Fibroblast of peridontal ligament (primary cell): Measurements from ENCODE around the gene DFFA.
A peak's percentile ranks its signal among the peaks of the same experiment; 100 is the strongest.
"Not testable (repeated sequence)": the region's sequence is repeated elsewhere in the genome, so short reads cannot be mapped to it uniquely, and the experiment has no call there.

Source experiments
- DNase-seq: peaks from one replicate; pipeline ENCODE4 v3.0.0-alpha.2; 2010; ENCODE audit errors: extremely low read depth

The DFFA gene

DNA sequence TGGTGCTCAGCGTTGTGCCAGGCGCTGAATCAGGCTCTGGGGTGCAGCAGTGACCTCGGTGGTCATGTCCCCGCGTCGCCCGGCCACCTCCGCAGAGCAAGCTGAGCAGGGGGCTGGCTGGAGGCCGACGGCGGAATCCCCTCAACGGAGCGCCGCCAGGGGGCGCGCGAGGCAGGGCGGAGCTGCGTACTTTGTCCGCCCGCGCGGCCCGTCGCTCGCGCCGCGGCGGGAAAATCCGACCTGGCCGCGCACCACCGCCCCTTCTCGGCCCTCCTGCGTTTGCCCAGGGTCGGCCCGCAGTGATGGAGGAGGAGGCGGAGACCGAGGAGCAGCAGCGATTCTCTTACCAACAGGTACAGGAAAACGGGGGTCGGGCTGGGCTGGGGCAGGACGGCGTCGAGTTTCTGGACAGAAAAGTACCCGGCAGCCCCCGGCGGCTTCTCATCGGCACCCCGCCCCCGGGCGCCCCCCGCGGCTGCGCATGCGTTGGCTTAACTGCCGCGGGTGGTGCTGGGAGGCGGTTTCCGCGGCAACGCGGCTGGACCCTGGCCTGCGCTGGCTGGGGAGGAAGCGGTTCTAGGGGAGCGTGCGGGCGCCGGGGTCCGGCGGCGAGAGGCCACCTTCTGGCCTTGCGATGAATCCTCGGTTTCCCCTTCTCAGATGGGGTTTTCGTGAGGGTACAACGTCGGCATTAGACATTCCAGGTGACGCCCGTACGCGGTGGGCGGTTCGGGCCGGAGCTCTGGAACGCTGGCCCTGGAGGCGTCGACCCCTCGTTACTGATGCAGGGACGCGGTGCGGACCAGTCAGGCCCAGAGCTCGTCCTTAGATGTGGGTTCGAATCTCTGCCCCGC is 41.9 kb downstream of the DFFA start, which contains the start of gene CENPS:
CENPS (plus strand) TSS at position 218 of the 854 bp plus-strand sequence; CDS start at position 303, 85 bp downstream.
- DNase-seq: peak; percentile 79

DNA sequence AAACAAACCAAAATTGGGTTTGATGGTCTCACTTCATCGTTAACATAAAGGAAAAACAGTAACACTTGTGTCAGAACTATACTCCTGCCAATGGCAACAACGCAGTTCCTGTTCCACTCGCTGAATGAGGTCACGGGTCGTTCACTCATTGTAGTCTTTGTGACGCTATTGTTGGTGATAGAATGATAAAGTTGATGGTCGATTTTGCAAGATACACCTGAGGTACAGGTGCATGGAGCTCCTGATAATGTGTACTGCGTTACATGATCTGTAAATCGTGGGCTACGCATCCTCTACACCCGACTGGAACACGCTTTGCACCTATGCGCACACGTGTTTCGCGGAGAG is 42.5 kb downstream of the DFFA start:
- DNase-seq: no peak

DNA sequence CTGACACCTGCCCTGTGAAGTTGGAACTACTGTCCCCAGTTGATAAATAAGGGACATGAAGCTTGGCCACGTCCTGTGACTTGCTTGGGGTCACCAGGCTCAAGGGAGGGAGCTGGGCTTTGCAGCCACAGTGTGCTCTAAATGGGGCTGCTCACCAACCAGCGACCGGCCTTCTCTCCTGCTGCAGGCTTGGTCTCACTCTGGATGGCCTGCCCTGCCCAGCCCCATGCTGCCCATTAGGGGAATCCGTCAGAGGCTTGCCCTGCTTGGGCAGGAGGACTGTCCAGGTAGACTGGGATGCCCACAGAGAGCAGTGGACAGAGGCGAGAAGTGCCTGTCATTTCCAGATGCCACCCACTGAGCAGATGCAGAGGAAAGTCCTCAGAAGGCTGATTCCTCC is 43.3 kb downstream of the DFFA start:
- no peak for DNase-seq

DNA sequence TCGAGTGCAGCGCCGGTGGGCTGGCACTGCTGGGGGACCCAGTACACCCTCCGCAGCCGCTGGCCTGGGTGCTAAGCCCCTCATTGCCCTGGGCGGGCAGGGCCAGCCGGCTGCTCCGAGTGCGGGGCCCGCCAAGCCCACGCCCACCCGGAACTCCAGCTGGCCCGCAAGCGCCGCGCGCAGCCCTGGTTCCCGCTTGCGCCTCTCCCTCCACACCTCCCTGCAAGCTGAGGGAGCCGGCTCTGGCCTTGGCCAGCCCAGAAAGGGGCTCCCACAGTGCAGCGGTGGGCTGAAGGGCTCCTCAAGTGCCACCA is 45.8 kb downstream of the DFFA start:
- not testable (repeated sequence) for DNase-seq

DNA sequence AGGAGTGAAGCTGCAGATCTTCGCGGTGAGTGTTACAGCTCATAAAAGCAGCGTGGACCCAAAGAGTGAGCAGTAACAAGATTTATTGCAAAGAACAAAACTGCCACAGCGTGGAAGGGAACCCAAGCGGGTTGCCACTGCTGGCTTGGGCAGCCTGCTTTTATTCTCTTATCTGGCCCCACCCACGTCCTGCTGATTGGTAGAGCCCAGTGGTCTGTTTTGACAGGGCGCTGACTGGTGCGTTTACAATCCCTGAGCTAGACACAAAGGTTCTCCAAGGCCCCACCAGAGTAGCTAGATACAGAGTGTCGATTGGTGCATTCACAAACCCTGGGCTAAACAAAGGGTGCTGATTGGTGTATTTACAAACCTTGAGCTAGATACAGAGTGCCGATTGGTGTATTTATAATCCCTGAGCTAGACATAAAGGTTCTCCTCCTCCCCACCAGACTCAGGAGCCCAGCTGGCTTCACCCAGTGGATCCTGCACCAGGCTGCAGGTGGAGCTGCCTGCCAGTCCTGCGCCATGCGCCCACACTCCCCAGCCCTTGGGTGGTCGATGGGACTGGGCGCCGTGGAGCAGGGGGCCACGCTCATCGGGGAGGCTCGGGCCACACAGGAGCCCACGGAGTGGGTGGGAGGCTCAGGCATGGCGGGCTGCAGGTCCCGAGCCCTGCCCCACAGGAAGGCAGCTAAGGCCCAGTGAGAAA is 46.3 kb downstream of the DFFA start:
- not testable (repeated sequence) for DNase-seq

DNA sequence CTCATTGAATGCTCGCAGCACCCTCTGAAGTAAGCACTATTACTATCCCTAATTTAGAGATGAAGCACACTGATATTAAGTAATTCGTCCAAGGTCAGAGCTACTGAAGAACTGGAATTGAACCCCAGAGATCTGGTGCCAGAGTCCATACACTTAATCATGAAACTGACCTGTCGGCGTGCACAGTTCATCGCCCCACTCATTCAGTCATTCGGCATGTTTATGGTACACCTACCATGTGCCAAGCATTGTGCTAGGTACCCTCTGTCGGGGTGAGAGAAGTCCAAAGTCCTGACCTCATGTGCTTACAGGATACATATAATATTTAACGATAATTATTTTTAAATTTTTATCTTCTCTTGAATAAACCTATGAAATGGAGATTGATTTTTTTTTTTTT is 47.7 kb downstream of the DFFA start:
- no peak for DNase-seq

DNA sequence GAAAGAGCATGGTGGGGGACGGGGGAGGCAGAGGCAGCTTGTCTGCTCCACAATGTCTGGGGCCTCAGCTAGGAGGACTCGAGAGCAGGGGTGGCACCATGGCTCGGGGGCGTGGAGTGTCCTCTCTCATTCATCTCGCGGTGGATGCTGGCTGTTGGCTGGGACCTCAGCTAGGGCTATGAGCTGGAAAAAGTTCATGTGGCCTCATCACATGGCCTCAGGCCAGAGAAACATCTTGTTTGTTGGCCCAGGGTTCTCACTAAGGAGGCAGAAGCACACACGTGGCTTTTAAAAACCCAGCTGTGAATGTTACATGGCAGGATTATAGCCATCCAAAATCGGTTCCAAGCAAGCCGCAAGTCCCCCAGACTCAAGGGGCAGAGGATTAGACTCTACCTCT is 48.3 kb downstream of the DFFA start:
- peak; percentile 55 for DNase-seq

DNA sequence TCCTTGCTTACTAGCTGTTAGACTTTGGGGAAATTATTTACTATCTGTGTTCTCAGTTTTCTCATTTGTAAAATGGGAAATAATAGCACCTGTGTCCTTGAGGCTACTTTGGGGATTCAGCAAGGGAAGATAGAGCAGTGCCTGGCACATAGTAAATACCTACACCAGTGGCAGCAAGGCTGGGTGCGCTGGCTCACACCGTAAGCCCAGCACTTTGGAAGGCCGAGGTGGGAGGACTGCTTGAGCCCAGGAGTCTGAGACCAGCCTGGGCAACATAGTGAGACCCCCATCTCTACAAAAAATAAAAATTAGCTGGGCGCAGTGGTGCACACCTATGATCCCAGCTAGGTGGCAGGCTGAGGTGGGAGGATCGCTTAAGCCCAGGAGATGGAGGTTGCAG is 50.7 kb downstream of the DFFA start:
- no peak for DNase-seq

DNA sequence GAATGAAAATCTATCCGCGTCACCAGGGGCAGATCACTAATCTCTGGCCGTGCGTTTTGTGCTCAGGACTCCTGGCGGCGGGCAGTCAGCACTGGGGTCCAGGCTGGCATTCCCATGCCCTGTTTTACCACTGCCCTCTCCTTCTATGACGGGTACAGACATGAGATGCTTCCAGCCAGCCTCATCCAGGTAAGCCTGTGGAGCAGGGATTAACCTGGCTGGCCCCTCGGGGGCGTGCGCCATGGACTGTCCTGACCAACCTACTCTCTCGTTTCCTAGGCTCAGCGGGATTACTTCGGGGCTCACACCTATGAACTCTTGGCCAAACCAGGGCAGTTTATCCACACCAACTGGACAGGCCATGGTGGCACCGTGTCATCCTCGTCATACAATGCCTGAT is 53.0 kb downstream of the DFFA start:
- DNase-seq: no peak

DNA sequence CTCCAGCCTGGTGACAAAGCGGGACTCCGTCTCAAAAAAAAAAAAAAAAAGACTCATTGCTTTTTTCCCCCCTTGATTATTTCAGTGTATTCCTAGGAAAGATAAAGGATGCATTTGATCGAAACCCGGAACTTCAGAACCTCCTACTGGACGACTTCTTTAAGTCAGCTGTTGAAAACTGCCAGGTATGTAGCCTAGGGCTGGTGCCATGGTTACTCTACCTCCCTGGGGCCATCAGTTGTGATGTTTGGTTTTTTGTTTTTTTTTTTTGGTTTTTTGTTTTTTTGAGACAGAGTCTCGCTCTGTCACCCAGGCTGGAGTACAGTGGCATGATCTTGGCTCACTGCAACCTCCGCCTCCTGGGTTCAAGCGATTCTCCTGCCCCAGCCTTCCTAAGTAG is 53.6 kb downstream of the DFFA start:
- DNase-seq: not testable (repeated sequence)

DNA sequence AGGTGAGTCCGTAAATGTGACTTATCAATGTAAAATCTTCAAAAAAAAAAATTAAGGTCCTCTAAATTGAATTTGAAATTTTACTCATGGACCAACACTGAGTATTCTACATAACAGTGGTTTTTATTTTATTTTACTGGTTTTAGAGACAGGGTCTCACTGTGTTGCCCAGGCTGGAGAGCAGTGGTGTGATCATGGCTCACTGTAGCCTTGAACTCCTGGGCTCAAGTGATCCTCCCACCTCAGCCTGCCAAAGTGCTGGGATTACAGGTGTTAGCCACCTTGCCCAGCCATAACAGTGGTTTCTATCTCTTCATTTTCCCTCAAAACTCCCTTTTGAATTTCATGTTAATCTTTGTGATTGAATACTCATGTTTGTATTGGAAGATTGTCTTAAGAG is 56.4 kb downstream of the DFFA start:
- not testable (repeated sequence) for DNase-seq

DNA sequence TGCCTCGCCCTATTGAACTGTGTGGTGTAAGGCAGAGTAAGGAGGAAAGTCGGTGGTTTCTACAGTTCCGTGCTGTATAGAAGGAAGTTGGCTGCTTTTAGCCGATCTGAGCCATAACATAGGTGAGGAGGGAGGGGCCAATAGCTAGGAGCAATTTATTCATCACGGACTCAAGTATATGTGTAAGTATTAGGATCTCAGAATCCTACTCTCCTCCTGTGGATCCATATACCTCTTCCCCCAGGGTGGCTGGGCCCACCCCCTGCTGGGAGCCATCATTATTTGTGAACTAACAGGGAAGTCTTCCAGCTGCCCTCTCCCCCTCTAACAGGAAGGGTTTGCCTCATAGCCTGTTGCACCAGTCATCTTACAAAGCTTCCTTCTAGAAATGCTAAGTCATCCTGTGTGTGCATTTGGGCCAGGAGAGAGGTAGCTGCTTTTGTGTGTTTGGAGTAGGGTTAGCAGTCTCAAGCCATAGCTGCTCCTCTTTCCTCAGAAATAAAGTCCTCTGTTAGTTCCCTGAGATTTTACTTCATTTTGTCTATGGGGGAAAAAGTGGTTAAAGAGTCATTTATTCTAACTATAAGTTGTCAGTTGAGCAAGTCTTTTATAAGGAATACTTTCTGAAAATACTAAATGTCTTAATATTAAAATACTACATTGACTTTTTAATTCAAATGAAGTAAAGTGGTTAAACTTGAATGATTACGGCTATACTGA is 57.0 kb downstream of the DFFA start:
- peak; percentile 78 for DNase-seq

DNA sequence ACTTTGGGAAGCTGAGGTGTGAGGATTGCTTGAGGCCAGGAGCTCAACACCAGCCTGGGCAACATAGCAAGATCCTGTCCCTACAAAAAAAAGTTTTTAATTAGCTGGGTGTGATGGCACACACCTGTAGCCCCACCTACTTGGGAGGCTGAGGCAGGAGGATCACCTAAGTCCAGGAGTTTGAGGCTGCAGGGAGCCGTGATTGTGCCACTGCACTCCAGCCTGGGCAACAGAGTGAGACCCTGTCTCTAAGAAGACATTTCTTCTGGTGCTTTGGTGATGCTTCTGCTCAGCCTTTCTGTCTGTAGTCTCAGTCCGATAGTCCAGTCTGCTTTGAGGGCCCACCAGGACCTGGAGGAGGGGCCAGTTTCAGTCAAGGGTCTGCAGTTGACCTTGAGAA is 65.1 kb downstream of the DFFA start:
- DNase-seq: no peak
